ENCODE data around the gene NDUFA13. TPM values are rescaled to one million over a fixed set of nuclear protein-coding genes. Genes with fewer than 3 reads are reported as not detected.

The NDUFA13 gene
- total and polyA plus RNA-seq, 12 donors: 17.0 to 558 (median 326) TPM

DNA sequence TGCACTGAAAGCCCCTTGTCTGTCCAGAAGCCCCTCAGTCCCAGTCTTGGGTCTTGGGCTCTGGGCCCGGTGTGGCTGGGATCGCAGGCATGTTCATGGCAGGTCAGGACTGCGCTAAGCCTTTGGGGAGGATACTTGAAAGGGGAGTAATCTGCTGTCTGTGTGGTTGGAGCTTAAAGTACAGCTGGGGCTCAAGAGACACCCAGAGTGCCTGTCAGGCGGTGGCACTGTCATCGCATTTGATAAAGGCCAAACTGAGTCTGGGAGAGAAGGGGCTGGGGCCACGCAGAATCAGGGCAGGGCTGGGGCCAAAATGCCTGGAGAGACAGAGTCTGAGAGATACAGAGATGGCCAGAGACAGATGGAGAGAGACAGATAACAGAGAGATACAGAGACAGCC, 17.8 kb downstream of the NDUFA13 start:
- TF ChIP-seq, protein P1, sequence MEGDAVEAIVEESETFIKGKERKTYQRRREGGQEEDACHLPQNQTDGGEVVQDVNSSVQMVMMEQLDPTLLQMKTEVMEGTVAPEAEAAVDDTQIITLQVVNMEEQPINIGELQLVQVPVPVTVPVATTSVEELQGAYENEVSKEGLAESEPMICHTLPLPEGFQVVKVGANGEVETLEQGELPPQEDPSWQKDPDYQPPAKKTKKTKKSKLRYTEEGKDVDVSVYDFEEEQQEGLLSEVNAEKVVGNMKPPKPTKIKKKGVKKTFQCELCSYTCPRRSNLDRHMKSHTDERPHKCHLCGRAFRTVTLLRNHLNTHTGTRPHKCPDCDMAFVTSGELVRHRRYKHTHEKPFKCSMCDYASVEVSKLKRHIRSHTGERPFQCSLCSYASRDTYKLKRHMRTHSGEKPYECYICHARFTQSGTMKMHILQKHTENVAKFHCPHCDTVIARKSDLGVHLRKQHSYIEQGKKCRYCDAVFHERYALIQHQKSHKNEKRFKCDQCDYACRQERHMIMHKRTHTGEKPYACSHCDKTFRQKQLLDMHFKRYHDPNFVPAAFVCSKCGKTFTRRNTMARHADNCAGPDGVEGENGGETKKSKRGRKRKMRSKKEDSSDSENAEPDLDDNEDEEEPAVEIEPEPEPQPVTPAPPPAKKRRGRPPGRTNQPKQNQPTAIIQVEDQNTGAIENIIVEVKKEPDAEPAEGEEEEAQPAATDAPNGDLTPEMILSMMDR (IDR thresholded peaks at IDR 0.05): no peak
- no peak for TF ChIP-seq POLR2A (IDR thresholded peaks at IDR 0.05)
- Histone ChIP-seq H3K4me1 (replicated peaks in 1 of 2) (peaks cover 4 to 13% of the 10 kb centered on the region in 2 donors), H3K27ac (no peak overlapping the region), H3K36me3 (replicated peaks in 1 of 2) (no peaks in the 10 kb centered on the region), H3K9me3 (replicated peaks in 1 of 3) (no peaks in the 10 kb centered on the region), H3K4me3 (no peak overlapping the region), H3K27me3 (peaks cover 12% of the 10 kb centered on the region)
- WGBS, 4 donors: 89 to 92% (median 90%) methylated on average over 6 of the region's 6 CpGs
- intact Hi-C loops (cut with DNase I): loop anchor here (2.0 to 5.0 kb wide), 2 partner anchors 109 to 423 kb away; partner anchors contain the start of gene GMIP (in 1 of the 2)
- no peak for DNase-seq

DNA sequence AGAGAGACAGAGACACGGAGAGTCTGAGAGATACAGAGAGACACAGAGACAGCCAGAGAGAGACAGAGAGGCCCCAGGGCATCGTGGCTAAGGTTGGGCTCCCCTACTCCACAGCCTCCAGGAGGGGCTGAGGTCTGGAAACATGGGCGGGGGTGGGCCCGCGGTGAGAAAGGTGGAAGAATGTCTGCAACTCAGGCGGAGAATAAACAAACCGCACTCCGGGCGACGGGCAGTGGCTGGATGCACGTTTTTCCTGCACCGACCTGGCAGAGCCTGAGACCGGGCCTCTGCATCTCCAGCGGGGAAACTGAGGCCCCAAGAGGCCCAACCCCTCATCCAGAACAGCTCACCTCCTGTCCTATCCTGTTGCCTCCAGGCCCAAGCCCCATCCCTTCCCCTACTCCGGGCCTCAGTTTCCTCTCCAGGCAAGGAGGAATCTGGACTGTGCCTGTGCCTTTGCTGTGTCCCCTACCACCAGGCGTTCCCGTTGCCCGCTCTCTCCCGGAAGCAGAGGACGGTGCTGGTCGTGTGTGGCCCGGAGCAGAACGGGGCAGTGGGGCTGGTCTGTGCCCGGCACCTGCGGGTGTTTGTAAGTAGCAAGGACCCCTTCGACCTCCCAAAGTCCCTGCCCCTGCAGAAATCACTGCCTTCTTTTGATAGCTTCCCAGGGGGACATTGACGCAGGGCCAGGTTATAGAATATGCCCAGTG, 18.7 kb downstream of the NDUFA13 start:
- no peaks in the 10 kb centered on the region for H3K36me3 ChIP-seq (replicated peaks in 1 of 2)
- intact Hi-C loops (cut with DNase I): loop anchor here in 1 of 2 donors (5.0 kb wide), 2 partner anchors 108 to 423 kb away; partner anchors contain the start of gene GMIP
- no peaks in the 10 kb centered on the region for H3K9me3 ChIP-seq (replicated peaks in 1 of 3)
- H3K4me3 ChIP-seq: no peak overlapping the region
- TF ChIP-seq POLR2A (IDR thresholded peaks at IDR 0.05): no peak
- TF ChIP-seq, protein P1 (IDR thresholded peaks at IDR 0.05): no peak
- no peak overlapping the region for H3K27ac ChIP-seq
- 83 to 86% (median 85%) methylated on average over 20 to 27 of the region's 27 CpGs for WGBS, 4 donors
- peaks cover 4 to 13% of the 10 kb centered on the region in 2 donors for H3K4me1 ChIP-seq (replicated peaks in 1 of 2)
- peaks cover 17% of the 10 kb centered on the region for H3K27me3 ChIP-seq
- no peak for DNase-seq

DNA sequence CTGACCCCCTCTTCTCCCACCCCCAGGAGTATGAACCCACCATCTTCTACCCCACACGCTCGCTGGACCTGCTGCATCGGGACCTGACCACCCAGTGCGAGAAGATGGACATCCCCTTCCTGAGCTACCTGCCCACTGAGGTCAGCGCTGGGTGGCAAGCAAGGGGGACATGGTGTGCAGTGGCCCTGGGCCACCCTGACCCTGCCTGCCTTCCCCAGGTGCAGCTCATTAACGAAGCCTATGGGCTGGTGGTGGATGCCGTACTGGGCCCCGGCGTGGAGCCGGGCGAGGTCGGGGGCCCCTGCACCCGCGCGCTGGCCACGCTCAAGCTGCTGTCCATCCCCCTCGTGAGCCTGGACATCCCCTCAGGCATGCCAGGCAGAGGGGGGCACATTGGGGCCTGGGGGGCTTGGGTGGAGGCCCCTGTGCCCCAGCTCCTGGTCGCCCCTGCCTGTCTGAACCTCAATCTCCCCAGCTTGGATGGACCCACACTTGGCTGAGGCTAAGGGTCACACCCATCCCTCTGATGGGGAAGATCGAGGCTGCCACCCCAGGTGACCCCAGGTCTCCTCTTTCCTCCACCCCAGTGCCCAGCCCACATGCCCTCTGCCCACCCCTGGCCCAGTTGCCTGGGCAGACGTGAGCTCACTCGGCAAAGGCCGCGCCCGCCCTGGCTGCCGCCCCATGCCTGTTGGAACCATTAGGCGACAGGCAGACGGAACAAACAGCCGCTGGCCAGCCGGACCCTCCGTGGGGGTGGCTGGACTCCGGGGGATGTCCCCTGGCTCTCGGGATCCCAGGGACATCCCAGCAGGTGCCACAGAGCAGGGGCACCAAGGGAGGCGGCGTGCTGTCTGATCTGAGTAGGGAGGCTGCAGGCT, 19.5 kb downstream of the NDUFA13 start:
- intact Hi-C loops (cut with DNase I): loop anchor here (2.0 to 5.0 kb wide), 2 partner anchors 107 to 423 kb away; partner anchors contain the start of gene GMIP (in 1 of the 2)

More for the DNA sequence above, 19.5 kb downstream of the NDUFA13 start:
- no peak overlapping the region for H3K4me3 ChIP-seq
- peaks cover 4 to 13% of the 10 kb centered on the region in 2 donors for H3K4me1 ChIP-seq (replicated peaks in 1 of 2)
- peaks cover 20% of the 10 kb centered on the region for H3K27me3 ChIP-seq
- no peak for TF ChIP-seq POLR2A (IDR thresholded peaks at IDR 0.05)
- TF ChIP-seq, protein P1 (IDR thresholded peaks at IDR 0.05): no peak
- no peaks in the 10 kb centered on the region for H3K9me3 ChIP-seq (replicated peaks in 1 of 3)
- no peak for DNase-seq
- H3K27ac ChIP-seq: no peak overlapping the region
- no peaks in the 10 kb centered on the region for H3K36me3 ChIP-seq (replicated peaks in 1 of 2)
- 91 to 96% (median 92%) methylated on average over 20 to 34 of the region's 34 CpGs for WGBS, 4 donors
